22Rv1 (cell line): ENCODE measurements around the gene SLC8A1.

ENCODE experiments used
- CTCF ChIP-seq: fragments of 450-650 bp; IDR thresholded peaks from 2 replicates; pipeline ENCODE4 v1.5.1; 2017; ENCODE audit warnings: mild to moderate bottlenecking
- ZFX ChIP-seq: fragments of 450-650 bp; IDR thresholded peaks from 2 replicates; pipeline ENCODE4 v1.6.1; 2017; ENCODE audit warnings: antibody characterized with exemption, borderline replicate concordance

- no peak for TF ChIP-seq CTCF
- TF ChIP-seq ZFX = no peak
These were observed 313.6 kb downstream of the SLC8A1 start for GRCh38 chr2:40138314-40138713.
